GM23338 (cell line): ENCODE measurements around the gene CD164. TPM values are rescaled to one million over a fixed set of nuclear protein-coding genes. Genes with fewer than 3 reads are reported as not detected.

Source experiments
- ATAC-seq: fragments of 200-7000 bp; cut with Tn5 transposase; 3 replicates; pipeline ENCODE4 v1.9.1; 2020
- DNase-seq: peaks from one replicate; pipeline ENCODE4 v3.0.0-alpha.2; 2015; ENCODE audit warnings: low spot score
- H2AFZ ChIP-seq: fragments of 200-600 bp; sonication (generic); 2 replicates; pipeline ENCODE4 v1.8.0; 2016; ENCODE audit warnings: antibody characterized with exemption, mild to moderate bottlenecking, moderate library complexity
- H3F3A ChIP-seq: fragments of 200-600 bp; sonication (generic); replicated peaks from 2 replicates; pipeline ENCODE4 v1.8.0; 2017; ENCODE audit warnings: antibody characterized with exemption, mixed run types, low read depth
- H3K27ac ChIP-seq: fragments of 200-600 bp; sonication (generic); 2 replicates; pipeline ENCODE4 v1.6.1; 2016; ENCODE audit warnings: low read depth
- H3K27me3 ChIP-seq: fragments of 200-600 bp; sonication (generic); 2 replicates; pipeline ENCODE4 v1.8.0; 2016; ENCODE audit warnings: mild to moderate bottlenecking, mixed run types, moderate library complexity; ENCODE audit not compliant: insufficient read depth
- H3K36me3 ChIP-seq: fragments of 200-600 bp; sonication (generic); 2 replicates; pipeline ENCODE4 v1.8.0; 2016; ENCODE audit warnings: mild to moderate bottlenecking; ENCODE audit not compliant: insufficient read depth
- H3K4me1 ChIP-seq: fragments of 200-600 bp; sonication (generic); 2 replicates; pipeline ENCODE4 v1.8.0; 2016; ENCODE audit warnings: mild to moderate bottlenecking, moderate library complexity; ENCODE audit not compliant: insufficient read depth
- H3K4me2 ChIP-seq: fragments of 200-600 bp; sonication (generic); 2 replicates; pipeline ENCODE4 v1.7.1; 2017; ENCODE audit warnings: mixed run types
- H3K4me3 ChIP-seq: fragments of 200-600 bp; sonication (generic); 2 replicates; pipeline ENCODE4 v1.6.1; 2016; ENCODE audit warnings: mixed run types
- H3K79me2 ChIP-seq: fragments of 200-600 bp; sonication (generic); replicated peaks from 2 replicates; pipeline ENCODE4 v1.8.0; 2017; ENCODE audit warnings: mild to moderate bottlenecking; ENCODE audit not compliant: insufficient read depth
- H3K9me2 ChIP-seq: fragments of 200-600 bp; sonication (generic); 2 replicates; pipeline ENCODE4 v1.8.0; 2017; ENCODE audit not compliant: insufficient read depth
- H4K20me1 ChIP-seq: fragments of 200-600 bp; sonication (generic); replicated peaks from 2 replicates; pipeline ENCODE4 v1.8.0; 2017; ENCODE audit warnings: mild to moderate bottlenecking; ENCODE audit not compliant: insufficient read depth
- H3K27ac Mint-ChIP-seq: 2 replicates; pipeline ENCODE4 v1.8.0; 2020; ENCODE audit warnings: inconsistent platforms, mild to moderate bottlenecking, moderate library complexity, mixed read lengths
- H3K27me3 Mint-ChIP-seq: 3 replicates; pipeline ENCODE4 v1.8.0; 2022; ENCODE audit warnings: low read depth, mild to moderate bottlenecking, moderate library complexity, mixed read lengths, inconsistent platforms; ENCODE audit not compliant: insufficient read depth, poor library complexity
- H3K36me3 Mint-ChIP-seq: 3 replicates; pipeline ENCODE4 v1.8.0; 2021; ENCODE audit warnings: low read depth, mild to moderate bottlenecking, inconsistent platforms, moderate library complexity, mixed read lengths
- H3K4me1 Mint-ChIP-seq: 3 replicates; pipeline ENCODE4 v1.8.0; 2020; ENCODE audit warnings: mild to moderate bottlenecking, inconsistent platforms, mixed read lengths
- H3K4me3 Mint-ChIP-seq: 3 replicates; pipeline ENCODE4 v1.8.0; 2021; ENCODE audit warnings: moderate library complexity, mild to moderate bottlenecking, inconsistent platforms, mixed read lengths
- H3K9me3 Mint-ChIP-seq: 3 replicates; pipeline ENCODE4 v1.8.0; 2020; ENCODE audit warnings: moderate library complexity, mild to moderate bottlenecking, inconsistent platforms, mixed read lengths
- CREB1 ChIP-seq: fragments of 250-450 bp; sonication (Bioruptor Pico); IDR thresholded peaks from 2 replicates; pipeline ENCODE4 v1.5.0; 2020; ENCODE audit warnings: low read depth, mild to moderate bottlenecking, moderate library complexity
- POLR2AphosphoS5 ChIP-seq: IDR thresholded peaks from 2 replicates; pipeline ENCODE4 v1.6.1; 2016; ENCODE audit warnings: antibody characterized with exemption, low read depth
- polyA plus RNA-seq: library from polyadenylated mRNA; unstranded; fragments of >200 nt; fragmentation: Nextera tagmentation; extraction: Ambion mirVana; gene quantifications from 2 replicates; pipeline ENCODE4 v1.2.1, GENCODE V29; 2016
- total RNA-seq: library from RNA; depleted of rRNA; stranded (reverse); fragments of >200 nt; shearing (Covaris generic); gene quantifications from 2 replicates; pipeline ENCODE4 v1.2.3, GENCODE V29; 2014; rRNA removed

The CD164 gene
- total and polyA plus RNA-seq, 2 experiments from 2014 or later = 81.0 to 83.8 TPM

- H3K27ac Mint-ChIP-seq = no peak overlapping the region
Observed at GRCh38 chr6:109316909-109317308, 65.4 kb downstream of the CD164 start.

More at GRCh38 chr6:109316909-109317308, 65.4 kb downstream of the CD164 start:
- Mint-ChIP-seq H3K4me3 (no peak overlapping the region), H3K36me3 (no peaks in the 10 kb centered on the region), H3K9me3 (no peaks in the 10 kb centered on the region), H3K4me1 (peaks cover 4% of the 10 kb centered on the region; the same call in 1 of the 3 replicates), H3K27me3 (no peaks in the 10 kb centered on the region)
- TF ChIP-seq CREB1 (no peak), POLR2AphosphoS5 (no peak)
- no peak overlapping the region for H3K4me2 ChIP-seq
- no peak overlapping the region for H3K4me3 ChIP-seq
- no peaks in the 10 kb centered on the region for H3F3A ChIP-seq
- no peaks in the 10 kb centered on the region for H4K20me1 ChIP-seq
- H3K27me3 ChIP-seq = no peaks in the 10 kb centered on the region
- H3K4me1 ChIP-seq = no peaks in the 10 kb centered on the region
- H3K79me2 ChIP-seq = no peaks in the 10 kb centered on the region
- H3K27ac ChIP-seq = no peak overlapping the region
- no peak for DNase-seq
- H3K36me3 ChIP-seq = no peaks in the 10 kb centered on the region
- H2AFZ ChIP-seq = no peak overlapping the region
- 0 out of 2 replicates have a peak, but pooled peaks cover 2% of the 10 kb centered on the region for H3K9me2 ChIP-seq
- ATAC-seq = no peak

Other genes starting within 250 kb of the CD164 start
- 1.5 and 1.7 TPM in 2 replicates for gene PPIL6, start 58.2 kb upstream of the CD164 start, total RNA-seq
- 0.54 and 1.7 TPM in 2 replicates for gene PPIL6, start 58.2 kb upstream of the CD164 start, polyA plus RNA-seq
- 10.9 and 12.6 TPM in 2 replicates for gene SMPD2, start 58.3 kb upstream of the CD164 start, total RNA-seq
- 4.9 and 5.6 TPM in 2 replicates for gene SMPD2, start 58.3 kb upstream of the CD164 start, polyA plus RNA-seq
- 77.8 TPM in 2 replicates for gene MICAL1, start 73.3 kb upstream of the CD164 start, total RNA-seq
- gene MICAL1, start 73.3 kb upstream of the CD164 start, polyA plus RNA-seq = 23.7 and 27.8 TPM in 2 replicates
- 22.0 and 26.6 TPM in 2 replicates for gene ZBTB24, start 100.8 kb upstream of the CD164 start, total RNA-seq
- 7.2 and 7.9 TPM in 2 replicates for gene ZBTB24, start 100.8 kb upstream of the CD164 start, polyA plus RNA-seq